Smooth muscle cell (in vitro differentiated cells): ENCODE results near the gene RGP1. TPM values are rescaled to one million over a fixed set of nuclear protein-coding genes. Genes with fewer than 3 reads are reported as not detected.

ENCODE experiments used
- DNase-seq: peaks from one replicate; lab custom pipeline; 2025; ENCODE audit not compliant: unreplicated experiment; lab: John Stamatoyannopoulos, UW
- H2AFZ ChIP-seq: fragments of 200-600 bp; sonication (generic); 2 replicates; pipeline ENCODE4 v1.6.0; 2016; ENCODE audit warnings: antibody characterized with exemption, low read depth, mild to moderate bottlenecking
- H3F3A ChIP-seq: fragments of 200-600 bp; sonication (generic); 2 replicates; pipeline ENCODE4 v1.6.0; 2017; ENCODE audit warnings: antibody characterized with exemption, low read depth
- H3K27ac ChIP-seq: fragments of 200-600 bp; sonication (generic); 2 replicates; pipeline ENCODE4 v1.5.1; 2016; ENCODE audit warnings: low read depth, mild to moderate bottlenecking
- H3K27me3 ChIP-seq: fragments of 200-600 bp; sonication (generic); 2 replicates; pipeline ENCODE4 v1.6.1; 2016; ENCODE audit warnings: low read depth, mild to moderate bottlenecking
- H3K36me3 ChIP-seq: fragments of 200-600 bp; sonication (generic); 2 replicates; pipeline ENCODE4 v1.5.1; 2016; ENCODE audit warnings: low read depth
- H3K4me1 ChIP-seq: fragments of 200-600 bp; sonication (generic); 2 replicates; pipeline ENCODE4 v1.5.1; 2016; ENCODE audit warnings: low read depth
- H3K4me2 ChIP-seq: fragments of 200-600 bp; sonication (generic); 2 replicates; pipeline ENCODE4 v1.6.0; 2016; ENCODE audit warnings: mild to moderate bottlenecking
- H3K4me3 ChIP-seq: fragments of 200-600 bp; sonication (generic); 2 replicates; pipeline ENCODE4 v1.5.1; 2016; ENCODE audit warnings: mild to moderate bottlenecking
- H3K79me2 ChIP-seq: fragments of 200-600 bp; sonication (generic); 2 replicates; pipeline ENCODE4 v1.6.0; 2016; ENCODE audit warnings: low read depth, mild to moderate bottlenecking
- H3K9ac ChIP-seq: fragments of 200-600 bp; sonication (generic); 2 replicates; pipeline ENCODE4 v1.6.0; 2016; ENCODE audit warnings: low read depth
- H3K9me3 ChIP-seq: fragments of 200-600 bp; sonication (generic); replicated peaks from 2 replicates; pipeline ENCODE4 v1.5.1; 2016; ENCODE audit warnings: low read depth
- H4K20me1 ChIP-seq: fragments of 200-600 bp; sonication (generic); 2 replicates; pipeline ENCODE4 v1.6.0; 2016; ENCODE audit warnings: low read depth
- CTCF ChIP-seq: fragments of 200-600 bp; sonication (generic); IDR thresholded peaks from 2 replicates; pipeline ENCODE4 v1.5.1; 2017; ENCODE audit warnings: borderline replicate concordance, mild to moderate bottlenecking, antibody characterized with exemption; ENCODE audit not compliant: insufficient read depth, poor library complexity, severe bottlenecking
- WGBS: methylation state at CpG from one replicate; pipeline ENCODE4 v1.1.7; 2016; ENCODE audit warnings: low lambda C conversion rate; 5-methylcytosine and 5-hydroxymethylcytosine counted together
- polyA plus RNA-seq: library from polyadenylated mRNA; unstranded; fragments of >200 nt; fragmentation: Nextera tagmentation; extraction: Ambion mirVana; gene quantifications from 2 replicates; pipeline ENCODE4 v1.2.1, GENCODE V29; 2016
- total RNA-seq: library from RNA; depleted of rRNA; stranded (reverse); fragments of >200 nt; gene quantifications from 2 replicates; pipeline ENCODE4 v1.2.3, GENCODE V29; 2014

The RGP1 gene
- total and polyA plus RNA-seq, 2 experiments from 2014 or later = 12.8 to 15.3 TPM

GRCh38 chr9:35740243-35740642, 8.8 kb upstream of the RGP1 start:
- Histone ChIP-seq H3K4me1 (no peaks in the 10 kb centered on the region), H3K27ac (no peak overlapping the region), H3F3A (peaks cover 16% of the 10 kb centered on the region), H3K27me3 (no peaks in the 10 kb centered on the region), H3K9ac (no peak overlapping the region), H3K9me3 (no peaks in the 10 kb centered on the region), H3K79me2 (peaks cover 32% of the 10 kb centered on the region), H2AFZ (no peak overlapping the region), H3K4me3 (no peak overlapping the region), H3K36me3 (no peaks in the 10 kb centered on the region), H3K4me2 (no peak overlapping the region), H4K20me1 (peaks cover 43% of the 10 kb centered on the region)
- no peak for DNase-seq
- 96% methylated on average over 6 of the region's 6 CpGs for WGBS
- TF ChIP-seq CTCF = no peak

- no peak overlapping the region for H3K4me3 ChIP-seq
- DNase-seq = no peak
- H3K79me2 ChIP-seq = peaks cover 43% of the 10 kb centered on the region
- H3K9ac ChIP-seq = no peak overlapping the region
- no peaks in the 10 kb centered on the region for H3K27me3 ChIP-seq
- H3K4me1 ChIP-seq = peaks cover 8% of the 10 kb centered on the region
- 89% methylated on average over 7 of the region's 7 CpGs for WGBS
- no peak overlapping the region for H3K4me2 ChIP-seq
- no peak overlapping the region for H2AFZ ChIP-seq
- peaks cover 47% of the 10 kb centered on the region for H4K20me1 ChIP-seq
- no peaks in the 10 kb centered on the region for H3K9me3 ChIP-seq
- H3F3A ChIP-seq = peaks cover 8% of the 10 kb centered on the region
- no peak for TF ChIP-seq CTCF
- no peaks in the 10 kb centered on the region for H3K36me3 ChIP-seq
- H3K27ac ChIP-seq = no peak overlapping the region
Observed at GRCh38 chr9:35741740-35742139, 7.3 kb upstream of the RGP1 start.

GRCh38 chr9:35743452-35743851, 5.6 kb upstream of the RGP1 start:
- no peak overlapping the region for H3K4me3 ChIP-seq
- no peak overlapping the region for H3K9ac ChIP-seq
- no peak overlapping the region for H2AFZ ChIP-seq
- no peak for DNase-seq
- peaks cover 64% of the 10 kb centered on the region for H4K20me1 ChIP-seq
- peaks cover 61% of the 10 kb centered on the region for H3K79me2 ChIP-seq
- H3K36me3 ChIP-seq = no peaks in the 10 kb centered on the region
- H3K27ac ChIP-seq = no peak overlapping the region
- H3K27me3 ChIP-seq = no peaks in the 10 kb centered on the region
- no peak overlapping the region for H3K4me2 ChIP-seq
- H3K9me3 ChIP-seq = no peaks in the 10 kb centered on the region
- peaks cover 2% of the 10 kb centered on the region for H3F3A ChIP-seq
- no peak for TF ChIP-seq CTCF
- 85% methylated on average over 2 of the region's 2 CpGs for WGBS
- peaks cover 24% of the 10 kb centered on the region for H3K4me1 ChIP-seq

GRCh38 chr9:35743880-35744518, 5.1 kb upstream of the RGP1 start:
- Histone ChIP-seq H2AFZ (no peak overlapping the region), H4K20me1 (peaks cover 64% of the 10 kb centered on the region), H3K27me3 (no peaks in the 10 kb centered on the region), H3K4me3 (no peak overlapping the region), H3K36me3 (no peaks in the 10 kb centered on the region), H3K9me3 (no peaks in the 10 kb centered on the region), H3K4me2 (no peak overlapping the region), H3F3A (no peaks in the 10 kb centered on the region), H3K79me2 (peaks cover 66% of the 10 kb centered on the region), H3K27ac (no peak overlapping the region), H3K9ac (no peak overlapping the region), H3K4me1 (peaks cover 24% of the 10 kb centered on the region)
- no peak for TF ChIP-seq CTCF
- DNase-seq = no peak
- WGBS = 81% methylated on average over 8 of the region's 8 CpGs
